K562 (cell line): ENCODE data around the gene GRAMD1B. TPM values are rescaled to one million over a fixed set of nuclear protein-coding genes. Genes with fewer than 3 reads are reported as not detected.

Experiments used
- ATAC-seq: fragments of 200-7000 bp; cut with Tn5 transposase; 3 replicates; pipeline ENCODE4 v1.9.1; 2020; ENCODE audit warnings: moderate library complexity
- BruUV-seq: library from RNA; stranded (reverse); fragments of 400-500 nt; replicated peaks from 2 replicates; lab custom pipeline; 2021; lab: Mats Ljungman, UMichigan
- CTCF ChIA-PET: fragments of 300-600 bp; formaldehyde crosslinking; extraction: SDS; loops from one replicate; lab custom pipeline; 2021; ENCODE audit warnings: low intra/inter-chr PET ratio; lab: Yijun Ruan, JAX
- POLR2A ChIA-PET: fragments of 300-600, 350-650 bp; sonication (Branson Sonifier 250); formaldehyde crosslinking; extraction: SDS; loops from one replicate; lab custom pipeline; 2021; ENCODE audit warnings: antibody characterized with exemption, inconsistent platforms; lab: Yijun Ruan, JAX
- DNase-seq, 4 experiments: peaks; one replicate each; pipeline versions ENCODE4 v3.0.0 to v3.0.0-alpha.2; 2011 to 2018; ENCODE audit warnings: low spot score in 3 of 4, mixed read lengths in 3 of 4; ENCODE audit errors: extremely low read depth in 1 of 4
- FAIRE-seq: peaks from 2 replicates; lab custom pipeline; 2011; peaks lifted over from hg19 to GRCh38; lab: Jason Lieb, UNC
- H2AFZ ChIP-seq: 2 replicates; pipeline ENCODE4 v1.6.0; 2011; ENCODE audit warnings: low read depth, low read length, control low read depth, inconsistent platforms
- H3K27ac ChIP-seq: fragments of 200-600 bp; 3 replicates; pipeline ENCODE4 v1.8.0; 2011; ENCODE audit warnings: low read depth, mild to moderate bottlenecking, control low read depth, inconsistent platforms, low read length, moderate library complexity, mixed read lengths; ENCODE audit errors: extremely low read depth
- H3K27me3 ChIP-seq, 2 experiments: fragments of 300-600 bp in 1 of 2; 2 replicates in 1 of 2; 3 replicates in 1 of 2; pipeline versions ENCODE4 v1.6.0 to v1.8.0; 2011; ENCODE audit warnings: inconsistent platforms in 2 of 2, low read length in 2 of 2, mild to moderate bottlenecking in 1 of 2, mixed read lengths in 1 of 2, moderate library complexity in 1 of 2; ENCODE audit not compliant: control insufficient read depth in 2 of 2, insufficient read depth in 2 of 2
- H3K36me3 ChIP-seq: fragments of 300-600 bp; 3 replicates; pipeline ENCODE4 v1.8.0; 2011; ENCODE audit warnings: mild to moderate bottlenecking, low read length, inconsistent platforms; ENCODE audit not compliant: control insufficient read depth, insufficient read depth
- H3K4me1 ChIP-seq, 2 experiments: fragments of 200-600 bp in 1 of 2; replicated peaks in 1 of 2; 2 replicates in 1 of 2; 3 replicates in 1 of 2; pipeline versions ENCODE4 v1.5.1 to v1.8.0; 2011; ENCODE audit warnings: inconsistent platforms in 2 of 2, low read length in 2 of 2, mild to moderate bottlenecking in 1 of 2, mixed read lengths in 1 of 2, moderate library complexity in 1 of 2; ENCODE audit not compliant: control insufficient read depth in 2 of 2, insufficient read depth in 2 of 2
- H3K4me2 ChIP-seq: 2 replicates; pipeline ENCODE4 v1.6.1; 2011; ENCODE audit warnings: low read length, control low read depth, inconsistent platforms, mixed read lengths; ENCODE audit not compliant: insufficient read depth
- H3K4me3 ChIP-seq: fragments of 200-600 bp; sonication (generic), shearing (Covaris generic); 2 replicates; pipeline ENCODE4 v1.5.1; 2016; ENCODE audit warnings: control low read depth, inconsistent platforms
- H3K79me2 ChIP-seq: fragments of 200-600 bp; 3 replicates; pipeline ENCODE4 v1.8.0; 2011; ENCODE audit warnings: low read length, inconsistent platforms; ENCODE audit not compliant: control insufficient read depth, insufficient read depth
- H3K9ac ChIP-seq, 2 experiments: 2 replicates each; pipeline versions ENCODE4 v1.6.0 to v1.6.1; 2011; ENCODE audit warnings: low read depth in 2 of 2, low read length in 2 of 2, control low read depth in 1 of 2, inconsistent platforms in 1 of 2, mild to moderate bottlenecking in 1 of 2, mixed read lengths in 1 of 2; ENCODE audit not compliant: insufficient read depth in 1 of 2
- H3K9me1 ChIP-seq: one replicate; pipeline ENCODE4 v1.6.0; 2011; ENCODE audit warnings: inconsistent platforms, mild to moderate bottlenecking, low read length, moderate library complexity; ENCODE audit not compliant: control insufficient read depth, insufficient read depth
- H3K9me3 ChIP-seq: replicated peaks from 2 replicates; pipeline ENCODE4 v1.5.1; 2011; ENCODE audit warnings: low read depth, low read length, inconsistent platforms; ENCODE audit not compliant: control insufficient read depth, insufficient read depth
- H4K20me1 ChIP-seq: replicated peaks from 2 replicates; pipeline ENCODE4 v1.6.1; 2011; ENCODE audit warnings: low read length, inconsistent platforms, mixed read lengths; ENCODE audit not compliant: control insufficient read depth, insufficient read depth
- GABPB1 ChIP-seq: sonication (generic); formaldehyde crosslinking; IDR thresholded peaks from 2 replicates; pipeline ENCODE4 v1.8.0; 2022; ENCODE audit warnings: mild to moderate bottlenecking, missing genetic modification reagents
- ILK ChIP-seq: fragments of 450-650 bp; IDR thresholded peaks from 2 replicates; pipeline ENCODE4 v1.6.1; 2016; ENCODE audit warnings: missing genetic modification characterization, low read depth, mild to moderate bottlenecking, missing compliant biosample characterization, moderate library complexity, borderline replicate concordance
- MYC ChIP-seq, 2 experiments: fragments of 250-450 bp in 1 of 2; sonication (Bioruptor Pico) in 1 of 2; IDR thresholded peaks; 2 replicates each; pipeline versions ENCODE4 v1.5.1 to v1.6.1; 2012 to 2021; ENCODE audit warnings: low read depth in 2 of 2, borderline replicate concordance in 1 of 2, improper control_type of control experiment in 1 of 2, low read length in 1 of 2, mild to moderate bottlenecking in 1 of 2, moderate library complexity in 1 of 2
- NCOA1 ChIP-seq: fragments of 450-650 bp; IDR thresholded peaks from 2 replicates; pipeline ENCODE4 v1.6.1; 2016; ENCODE audit warnings: low read depth
- RBM14 ChIP-seq: fragments of 200-400 bp; formaldehyde crosslinking; IDR thresholded peaks from 2 replicates; pipeline ENCODE4 v1.6.1; 2018; ENCODE audit warnings: low read depth, mild to moderate bottlenecking, low read length, moderate library complexity, borderline replicate concordance; ENCODE audit not compliant: insufficient read depth
- SP1 ChIP-seq: sonication (generic); formaldehyde crosslinking; IDR thresholded peaks from 2 replicates; pipeline ENCODE4 v1.8.1; 2022; ENCODE audit warnings: mild to moderate bottlenecking, missing genetic modification reagents
- TOE1 ChIP-seq, 2 experiments: fragments of 450-650 bp in 1 of 2; sonication (generic) in 1 of 2; formaldehyde crosslinking in 1 of 2; IDR thresholded peaks; 2 replicates each; pipeline versions ENCODE4 v1.7.1 to v1.8.0; 2016 to 2022; ENCODE audit warnings: borderline replicate concordance in 2 of 2, mild to moderate bottlenecking in 2 of 2, antibody characterized with exemption in 1 of 2, inconsistent platforms in 1 of 2, low read depth in 1 of 2, missing genetic modification reagents in 1 of 2, moderate library complexity in 1 of 2
- ZBTB34 ChIP-seq: fragments of 250-450 bp; sonication (Bioruptor Pico); IDR thresholded peaks from 2 replicates; pipeline ENCODE4 v1.8.0; 2021; ENCODE audit warnings: mild to moderate bottlenecking, moderate library complexity
- ZNF347 ChIP-seq: fragments of 450-650 bp; formaldehyde crosslinking; IDR thresholded peaks from 2 replicates; pipeline ENCODE4 v1.4.0; 2020; ENCODE audit warnings: low read depth, mild to moderate bottlenecking, moderate library complexity
- ZNF431 ChIP-seq: sonication (generic); formaldehyde crosslinking; IDR thresholded peaks from 2 replicates; pipeline ENCODE4 v1.8.0; 2022; ENCODE audit warnings: mild to moderate bottlenecking, missing genetic modification reagents
- ZNF561 ChIP-seq: fragments of 450-650 bp; formaldehyde crosslinking; conservative IDR thresholded peaks from 2 replicates; pipeline ENCODE4 v1.4.0; 2020; ENCODE audit warnings: mild to moderate bottlenecking, moderate library complexity
- ZNF644 ChIP-seq: fragments of 200-800 bp; sonication (Bioruptor generic); IDR thresholded peaks from 2 replicates; pipeline ENCODE4 v1.6.1; 2016; ENCODE audit warnings: low read depth, missing genetic modification characterization, missing compliant biosample characterization
- ZZZ3 ChIP-seq: fragments of 450-650 bp; IDR thresholded peaks from 2 replicates; pipeline ENCODE4 v1.6.1; 2016; ENCODE audit warnings: antibody characterized with exemption, mild to moderate bottlenecking, moderate library complexity
- WGBS: fragments of 100-300 bp; shearing (Covaris generic); methylation state at CpG from one replicate; pipeline ENCODE4 v1.1.6; 2016; ENCODE audit warnings: low coverage, mixed read lengths; ENCODE audit not compliant: insufficient coverage; ENCODE audit errors: missing lambda C conversion rate; 5-methylcytosine and 5-hydroxymethylcytosine counted together
- in situ Hi-C: fragments of 300-500 bp; cut with MboI; formaldehyde crosslinking; loops from 4 replicates; pipeline ENCODE4 v1.15.0; 2018; ENCODE audit warnings: inconsistent platforms, mixed read lengths
- intact Hi-C: fragments of 100-400 bp; cut with micrococcal nuclease; formaldehyde crosslinking; loops from 2 replicates; pipeline ENCODE4 v1.14.2; 2022
- polyA plus RNA-seq, 8 experiments: library from polyadenylated mRNA; depleted of rRNA in 4 of 8; stranded (reverse) in 5 of 8; unstranded in 3 of 8; fragments of >200 nt; fragmentation: Nextera tagmentation in 2 of 8; fragmentation: Illumina TruSeq in 1 of 8; extraction: Ambion mirVana in 2 of 8; extraction: Trizol in 1 of 8; gene quantifications; 2 replicates each; pipeline versions ENCODE4 v1.2.1 to v1.2.3, GENCODE V29; 2011 to 2014; ENCODE audit warnings: inconsistent platforms in 1 of 8, missing spikeins in 1 of 8
- total RNA-seq, 7 experiments: library from RNA; depleted of rRNA in 6 of 7; stranded (reverse); fragments of >200 nt in 6 of 7; fragmentation: Illumina TruSeq in 2 of 7; extraction: Trizol in 2 of 7; gene quantifications; 2 replicates each; pipeline versions ENCODE4 v1.2.1 to v1.2.3, GENCODE V29; 2011 to 2021; ENCODE audit warnings: low replicate concordance in 1 of 7
- TF ChIP-seq, protein P1 (sequence below): sonication (generic); formaldehyde crosslinking; IDR thresholded peaks from 2 replicates; pipeline ENCODE4 v1.8.0; 2023; ENCODE audit warnings: missing genetic modification reagents, mild to moderate bottlenecking, borderline replicate concordance

GRAMD1B gene
- total and polyA plus RNA-seq, 9 of the 15 experiments (the other 6 are each of a cell fraction or from before 2014, with no cell fraction given) = 0.31 TPM; not detected in 8

DNA sequence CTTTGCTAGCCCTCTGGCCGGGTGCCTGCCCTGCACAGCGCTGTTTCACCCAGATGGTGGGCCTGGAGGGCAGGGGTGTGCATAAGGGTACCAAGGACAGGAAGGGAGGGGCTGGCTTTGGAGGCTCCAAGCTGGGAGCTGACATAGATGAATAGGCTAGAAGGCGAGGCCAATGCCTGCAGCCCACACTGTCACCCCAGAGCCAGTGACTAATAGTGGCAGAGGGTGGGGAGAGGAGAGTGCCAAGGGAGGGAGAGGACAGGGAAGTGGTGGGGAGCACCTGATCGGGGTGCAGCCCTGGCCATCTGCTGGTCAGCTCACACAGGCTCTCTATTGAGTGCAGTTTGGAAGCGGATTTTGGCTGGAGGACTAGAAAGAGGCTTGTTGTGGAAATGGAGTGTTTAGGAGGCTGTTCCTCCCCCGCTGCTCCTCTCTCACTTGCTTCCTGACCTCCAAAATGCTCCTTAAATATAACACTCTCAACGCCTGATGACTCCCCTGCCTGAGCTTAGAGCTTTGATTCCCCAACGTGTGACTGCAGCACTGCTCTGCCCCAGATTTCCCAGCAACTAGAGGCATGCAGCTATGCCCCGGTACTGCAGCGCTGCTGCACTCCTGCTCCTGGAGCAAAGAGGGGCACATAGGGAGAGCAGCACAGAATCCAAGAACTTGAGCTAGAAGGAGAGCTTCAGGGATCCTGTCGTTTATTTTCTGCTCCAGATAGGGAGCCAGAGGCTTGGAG, 89.2 kb downstream of the GRAMD1B start:
- ChIA-PET CTCF (no interaction called here), POLR2A (interaction anchor here (0.9 kb wide), 1 partner anchor 8 kb away, joined by 3 read pairs; no protein-coding TSS in a partner anchor)
- no peak overlapping the region for H3K27ac ChIP-seq
- H3K9me1 ChIP-seq = no peaks in the 10 kb centered on the region
- in situ Hi-C loops = no loop called here
- BruUV-seq = no TSS peak
- H2AFZ ChIP-seq = no peak overlapping the region
- H4K20me1 ChIP-seq = no peaks in the 10 kb centered on the region
- DNase-seq = no peak
- no peak for FAIRE-seq
- no peak for ATAC-seq
- 1% methylated on average over 11 of the region's 11 CpGs for WGBS
- H3K36me3 ChIP-seq = no peaks in the 10 kb centered on the region
- H3K27me3 ChIP-seq = peaks cover 0 to 6% of the 10 kb centered on the region in 2 experiments; a peak in 2 of 5 replicates
- no peak overlapping the region for H3K9ac ChIP-seq
- H3K4me1 ChIP-seq = no peaks in the 10 kb centered on the region
- intact Hi-C loops = no loop called here
- no peak overlapping the region for H3K4me2 ChIP-seq
- no peaks in the 10 kb centered on the region for H3K9me3 ChIP-seq
- no peaks in the 10 kb centered on the region for H3K79me2 ChIP-seq
- no peak overlapping the region for H3K4me3 ChIP-seq
- TF ChIP-seq NCOA1 (no peak), ZNF561 (no peak), ZZZ3 (no peak), ZBTB34 (no peak), MYC (IDR thresholded peaks at IDR 0.05; ENCODE audit: low read depth, low read length) (no peak), MYC (CRISPR knock-in tag; IDR thresholded peaks at IDR 0.05; ENCODE audit: borderline replicate concordance, low read depth) (no peak), ZNF431 (no peak), TOE1 (IDR thresholded peaks at IDR 0.05; ENCODE audit: borderline replicate concordance) (no peak), TOE1 (CRISPR knock-in tag; IDR thresholded peaks at IDR 0.05; ENCODE audit: borderline replicate concordance, low read depth) (no peak), SP1 (no peak), ZNF644 (tag) (no peak), RBM14 (no peak), ILK (tag) (no peak), ZNF347 (CRISPR knock-in tag) (no peak), GABPB1 (CRISPR knock-in tag) (no peak)
- TF ChIP-seq, protein P1, sequence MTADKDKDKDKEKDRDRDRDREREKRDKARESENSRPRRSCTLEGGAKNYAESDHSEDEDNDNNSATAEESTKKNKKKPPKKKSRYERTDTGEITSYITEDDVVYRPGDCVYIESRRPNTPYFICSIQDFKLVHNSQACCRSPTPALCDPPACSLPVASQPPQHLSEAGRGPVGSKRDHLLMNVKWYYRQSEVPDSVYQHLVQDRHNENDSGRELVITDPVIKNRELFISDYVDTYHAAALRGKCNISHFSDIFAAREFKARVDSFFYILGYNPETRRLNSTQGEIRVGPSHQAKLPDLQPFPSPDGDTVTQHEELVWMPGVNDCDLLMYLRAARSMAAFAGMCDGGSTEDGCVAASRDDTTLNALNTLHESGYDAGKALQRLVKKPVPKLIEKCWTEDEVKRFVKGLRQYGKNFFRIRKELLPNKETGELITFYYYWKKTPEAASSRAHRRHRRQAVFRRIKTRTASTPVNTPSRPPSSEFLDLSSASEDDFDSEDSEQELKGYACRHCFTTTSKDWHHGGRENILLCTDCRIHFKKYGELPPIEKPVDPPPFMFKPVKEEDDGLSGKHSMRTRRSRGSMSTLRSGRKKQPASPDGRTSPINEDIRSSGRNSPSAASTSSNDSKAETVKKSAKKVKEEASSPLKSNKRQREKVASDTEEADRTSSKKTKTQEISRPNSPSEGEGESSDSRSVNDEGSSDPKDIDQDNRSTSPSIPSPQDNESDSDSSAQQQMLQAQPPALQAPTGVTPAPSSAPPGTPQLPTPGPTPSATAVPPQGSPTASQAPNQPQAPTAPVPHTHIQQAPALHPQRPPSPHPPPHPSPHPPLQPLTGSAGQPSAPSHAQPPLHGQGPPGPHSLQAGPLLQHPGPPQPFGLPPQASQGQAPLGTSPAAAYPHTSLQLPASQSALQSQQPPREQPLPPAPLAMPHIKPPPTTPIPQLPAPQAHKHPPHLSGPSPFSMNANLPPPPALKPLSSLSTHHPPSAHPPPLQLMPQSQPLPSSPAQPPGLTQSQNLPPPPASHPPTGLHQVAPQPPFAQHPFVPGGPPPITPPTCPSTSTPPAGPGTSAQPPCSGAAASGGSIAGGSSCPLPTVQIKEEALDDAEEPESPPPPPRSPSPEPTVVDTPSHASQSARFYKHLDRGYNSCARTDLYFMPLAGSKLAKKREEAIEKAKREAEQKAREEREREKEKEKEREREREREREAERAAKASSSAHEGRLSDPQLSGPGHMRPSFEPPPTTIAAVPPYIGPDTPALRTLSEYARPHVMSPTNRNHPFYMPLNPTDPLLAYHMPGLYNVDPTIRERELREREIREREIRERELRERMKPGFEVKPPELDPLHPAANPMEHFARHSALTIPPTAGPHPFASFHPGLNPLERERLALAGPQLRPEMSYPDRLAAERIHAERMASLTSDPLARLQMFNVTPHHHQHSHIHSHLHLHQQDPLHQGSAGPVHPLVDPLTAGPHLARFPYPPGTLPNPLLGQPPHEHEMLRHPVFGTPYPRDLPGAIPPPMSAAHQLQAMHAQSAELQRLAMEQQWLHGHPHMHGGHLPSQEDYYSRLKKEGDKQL = no peak
